Rectal smooth muscle tissue (tissue), 1 donor: Measurements from ENCODE around the gene PARVB.

ENCODE experiments used
- H3K27ac ChIP-seq: one replicate; pipeline ENCODE4 v1.7.0; 2013; ENCODE audit warnings: low read depth, low read length, inconsistent platforms
- H3K27me3 ChIP-seq: one replicate; pipeline ENCODE4 v1.7.0; 2013; ENCODE audit warnings: low read length; ENCODE audit not compliant: control insufficient read depth, insufficient read depth
- H3K36me3 ChIP-seq: one replicate; pipeline ENCODE4 v1.7.0; 2013; ENCODE audit warnings: low read length; ENCODE audit not compliant: control insufficient read depth, insufficient read depth
- H3K4me1 ChIP-seq: one replicate; pipeline ENCODE4 v1.7.0; 2013; ENCODE audit warnings: low read length; ENCODE audit not compliant: control insufficient read depth, insufficient read depth
- H3K4me3 ChIP-seq: one replicate; pipeline ENCODE4 v1.7.0; 2013; ENCODE audit warnings: low read length
- H3K9ac ChIP-seq: one replicate; pipeline ENCODE4 v1.7.0; 2013; ENCODE audit warnings: low read length

The PARVB gene

GRCh38 chr22:44162960-44163359, 138.9 kb downstream of the PARVB start:
- H3K27me3 ChIP-seq, result no peaks in the 10 kb centered on the region
- H3K9ac ChIP-seq, result no peak overlapping the region
- no peaks in the 10 kb centered on the region for H3K36me3 ChIP-seq
- H3K27ac ChIP-seq, result no peak overlapping the region
- H3K4me1 ChIP-seq, result peaks cover 21% of the 10 kb centered on the region
- no peak overlapping the region for H3K4me3 ChIP-seq

- Histone ChIP-seq H3K27me3 (no peaks in the 10 kb centered on the region), H3K27ac (no peak overlapping the region), H3K4me1 (peaks cover 16% of the 10 kb centered on the region), H3K4me3 (no peak overlapping the region), H3K9ac (no peak overlapping the region), H3K36me3 (no peaks in the 10 kb centered on the region)
Measured at GRCh38 chr22:44163536-44163935, 139.4 kb downstream of the PARVB start.

- Histone ChIP-seq H3K27ac (no peak overlapping the region), H3K9ac (no peak overlapping the region), H3K36me3 (no peaks in the 10 kb centered on the region), H3K4me3 (no peak overlapping the region), H3K4me1 (peaks cover 12% of the 10 kb centered on the region), H3K27me3 (no peaks in the 10 kb centered on the region)
Measured at GRCh38 chr22:44164031-44164430, 139.9 kb downstream of the PARVB start.

- Histone ChIP-seq H3K9ac (no peak overlapping the region), H3K4me3 (no peak overlapping the region), H3K27me3 (no peaks in the 10 kb centered on the region), H3K27ac (no peak overlapping the region), H3K4me1 (peaks cover 3% of the 10 kb centered on the region), H3K36me3 (no peaks in the 10 kb centered on the region)
Measured at GRCh38 chr22:44165286-44165874, 141.3 kb downstream of the PARVB start.

- H3K9ac ChIP-seq, result no peak overlapping the region
- H3K36me3 ChIP-seq, result no peaks in the 10 kb centered on the region
Measured at GRCh38 chr22:44166498-44167276, 142.6 kb downstream of the PARVB start.

GRCh38 chr22:44167501-44167900, 143.4 kb downstream of the PARVB start:
- Histone ChIP-seq H3K4me3 (no peak overlapping the region), H3K4me1 (peaks cover 2% of the 10 kb centered on the region), H3K9ac (no peak overlapping the region), H3K27me3 (no peaks in the 10 kb centered on the region), H3K27ac (no peak overlapping the region), H3K36me3 (no peaks in the 10 kb centered on the region)

More at GRCh38 chr22:44166498-44167276, 142.6 kb downstream of the PARVB start:
- Histone ChIP-seq H3K27ac (no peak overlapping the region), H3K4me3 (no peak overlapping the region), H3K4me1 (peaks cover 2% of the 10 kb centered on the region), H3K27me3 (no peaks in the 10 kb centered on the region)

GRCh38 chr22:44168206-44168605, 144.1 kb downstream of the PARVB start:
- Histone ChIP-seq H3K27ac (no peak overlapping the region), H3K9ac (no peak overlapping the region), H3K27me3 (no peaks in the 10 kb centered on the region), H3K4me3 (no peak overlapping the region), H3K4me1 (peaks cover 2% of the 10 kb centered on the region), H3K36me3 (no peaks in the 10 kb centered on the region)

GRCh38 chr22:44170470-44170869, 146.4 kb downstream of the PARVB start:
- Histone ChIP-seq H3K27me3 (no peaks in the 10 kb centered on the region), H3K4me1 (no peaks in the 10 kb centered on the region), H3K4me3 (no peak overlapping the region), H3K27ac (no peak overlapping the region), H3K9ac (no peak overlapping the region), H3K36me3 (no peaks in the 10 kb centered on the region)

GRCh38 chr22:44171561-44171960, 147.5 kb downstream of the PARVB start:
- Histone ChIP-seq H3K27ac (no peak overlapping the region), H3K36me3 (no peaks in the 10 kb centered on the region), H3K27me3 (no peaks in the 10 kb centered on the region), H3K4me1 (no peaks in the 10 kb centered on the region), H3K4me3 (no peak overlapping the region), H3K9ac (no peak overlapping the region)

- no peak overlapping the region for H3K9ac ChIP-seq
- no peak overlapping the region for H3K4me3 ChIP-seq
- H3K36me3 ChIP-seq, result no peaks in the 10 kb centered on the region
- H3K27ac ChIP-seq, result no peak overlapping the region
- H3K27me3 ChIP-seq, result no peaks in the 10 kb centered on the region
- H3K4me1 ChIP-seq, result no peaks in the 10 kb centered on the region
Measured at GRCh38 chr22:44172370-44173108, 148.4 kb downstream of the PARVB start.

GRCh38 chr22:44173154-44173553, 149.1 kb downstream of the PARVB start:
- Histone ChIP-seq H3K27ac (no peak overlapping the region), H3K4me3 (no peak overlapping the region)

GRCh38 chr22:44175676-44176075, 151.6 kb downstream of the PARVB start:
- Histone ChIP-seq H3K27me3 (no peaks in the 10 kb centered on the region), H3K4me3 (no peak overlapping the region), H3K4me1 (no peaks in the 10 kb centered on the region), H3K36me3 (no peaks in the 10 kb centered on the region), H3K27ac (no peak overlapping the region), H3K9ac (no peak overlapping the region)

More at GRCh38 chr22:44173154-44173553, 149.1 kb downstream of the PARVB start:
- no peaks in the 10 kb centered on the region for H3K27me3 ChIP-seq
- no peaks in the 10 kb centered on the region for H3K4me1 ChIP-seq
- H3K9ac ChIP-seq, result no peak overlapping the region
- no peaks in the 10 kb centered on the region for H3K36me3 ChIP-seq
